H1 (cell line): ENCODE measurements around the gene SPECC1. TPM values are rescaled to one million over a fixed set of nuclear protein-coding genes. Genes with fewer than 3 reads are reported as not detected.
"Not testable (repeated sequence)": the region's sequence is repeated elsewhere in the genome, so short reads cannot be mapped to it uniquely, and the experiment has no call there.

Experiments used
- CTCF ChIA-PET: fragments of 300-600 bp; sonication (Branson Sonifier 250); formaldehyde crosslinking; loops from one replicate; lab custom pipeline; 2021; ENCODE audit not compliant: partially characterized antibody; lab: Charles Lee
- POLR2A ChIA-PET: fragments of 300-600 bp; sonication (Branson Sonifier 250); formaldehyde crosslinking; loops from one replicate; lab custom pipeline; 2021; ENCODE audit warnings: inconsistent platforms; ENCODE audit not compliant: partially characterized antibody; lab: Charles Lee
- DNase-seq, 2 experiments: peaks; one replicate each; pipeline versions ENCODE4 v3.0.0 to v3.0.0-alpha.2; 2010 to 2022; ENCODE audit warnings: low spot score in 2 of 2, low read depth in 1 of 2, mixed read lengths in 1 of 2
- FAIRE-seq: peaks from 2 replicates; lab custom pipeline; 2011; peaks lifted over from hg19 to GRCh38; lab: Jason Lieb, UNC
- H2AFZ ChIP-seq: 2 replicates; pipeline ENCODE4 v1.8.1; 2012; ENCODE audit warnings: low read length, inconsistent platforms
- H2AK5ac ChIP-seq: 2 replicates; pipeline ENCODE4 v1.6.1; 2013; ENCODE audit warnings: low read depth, low read length
- H2BK120ac ChIP-seq: replicated peaks from 2 replicates; pipeline ENCODE3; 2013; ENCODE audit warnings: low read depth, low read length, inconsistent platforms
- H2BK12ac ChIP-seq: 2 replicates; pipeline ENCODE4 v1.6.1; 2013; ENCODE audit warnings: low read depth, low read length
- H2BK15ac ChIP-seq: 2 replicates; pipeline ENCODE4 v1.6.1; 2013; ENCODE audit warnings: low read length
- H2BK20ac ChIP-seq: 2 replicates; pipeline ENCODE4 v1.6.1; 2013; ENCODE audit warnings: low read length
- H2BK5ac ChIP-seq: 2 replicates; pipeline ENCODE4 v1.6.1; 2013; ENCODE audit warnings: low read depth, low read length
- H3K14ac ChIP-seq: 2 replicates; pipeline ENCODE4 v1.6.1; 2013; ENCODE audit warnings: inconsistent platforms; ENCODE audit not compliant: insufficient read length
- H3K18ac ChIP-seq: 2 replicates; pipeline ENCODE4 v1.6.1; 2013; ENCODE audit warnings: low read length; ENCODE audit errors: extremely low read depth
- H3K23ac ChIP-seq: 2 replicates; pipeline ENCODE4 v1.6.1; 2013; ENCODE audit warnings: inconsistent platforms; ENCODE audit not compliant: insufficient read length
- H3K23me2 ChIP-seq: 2 replicates; pipeline ENCODE4 v1.6.1; 2013; ENCODE audit warnings: low read depth, low read length
- H3K27ac ChIP-seq: 2 replicates; pipeline ENCODE4 v1.6.1; 2011; ENCODE audit warnings: low read depth, low read length, inconsistent platforms
- H3K27me3 ChIP-seq, 4 experiments: replicated peaks in 1 of 4; 1 replicate in 1 of 4; 2 replicates in 3 of 4; pipeline versions ENCODE4 v1.6.1 to v1.8.1; 2011 to 2013; ENCODE audit warnings: low read length in 3 of 4, mild to moderate bottlenecking in 3 of 4, inconsistent platforms in 2 of 4, mixed read lengths in 2 of 4, moderate library complexity in 1 of 4; ENCODE audit not compliant: control insufficient read depth in 3 of 4, insufficient read depth in 3 of 4; ENCODE audit errors: extremely low read depth in 1 of 4
- H3K36me3 ChIP-seq, 4 experiments: 2 replicates each; pipeline versions ENCODE4 v1.6.1 to v1.8.1; 2011 to 2013; ENCODE audit warnings: mild to moderate bottlenecking in 4 of 4, low read length in 3 of 4, moderate library complexity in 2 of 4, control low read depth in 1 of 4, inconsistent platforms in 1 of 4; ENCODE audit not compliant: insufficient read depth in 4 of 4, control insufficient read depth in 2 of 4
- H3K4ac ChIP-seq: replicated peaks from 2 replicates; pipeline ENCODE3; 2013; ENCODE audit warnings: low read length, low read depth, mixed read lengths, inconsistent platforms; ENCODE audit not compliant: insufficient read length
- H3K4me1 ChIP-seq, 4 experiments: replicated peaks in 1 of 4; 1 replicate in 1 of 4; 2 replicates in 3 of 4; pipeline versions ENCODE4 v1.6.1 to v1.8.1; 2011 to 2013; ENCODE audit warnings: low read length in 3 of 4, inconsistent platforms in 2 of 4, mixed read lengths in 1 of 4; ENCODE audit not compliant: insufficient read depth in 4 of 4, control insufficient read depth in 3 of 4
- H3K4me2 ChIP-seq, 2 experiments: 2 replicates each; pipeline versions ENCODE4 v1.6.1 to v1.8.1; 2011 to 2013; ENCODE audit warnings: low read depth in 2 of 2, low read length in 2 of 2, control low read depth in 1 of 2, inconsistent platforms in 1 of 2, mild to moderate bottlenecking in 1 of 2; ENCODE audit not compliant: insufficient read depth in 1 of 2
- H3K4me3 ChIP-seq, 4 experiments: fragments of 200-600, 300-600 bp in 1 of 4; sonication (generic), shearing (Covaris generic), sonication (Bioruptor Twin) in 1 of 4; 2 replicates each; pipeline versions ENCODE4 v1.5.1 to v1.8.1; 2011 to 2016; ENCODE audit warnings: low read length in 4 of 4, low read depth in 3 of 4, control low read depth in 2 of 4, inconsistent platforms in 2 of 4, mild to moderate bottlenecking in 2 of 4, mixed read lengths in 1 of 4, moderate library complexity in 1 of 4; ENCODE audit not compliant: insufficient read depth in 2 of 4; ENCODE audit errors: extremely low read depth in 1 of 4
- H3K56ac ChIP-seq: replicated peaks from 2 replicates; pipeline ENCODE3; 2013; ENCODE audit warnings: low read depth, mild to moderate bottlenecking, mixed read lengths, low read length, inconsistent platforms; ENCODE audit not compliant: insufficient read length
- H3K79me1 ChIP-seq: 2 replicates; pipeline ENCODE4 v1.6.1; 2013; ENCODE audit warnings: low read depth, low read length, control low read depth
- H3K79me2 ChIP-seq, 2 experiments: 2 replicates each; pipeline versions ENCODE4 v1.6.1 to v1.8.1; 2012 to 2013; ENCODE audit warnings: low read length in 2 of 2, mild to moderate bottlenecking in 2 of 2, inconsistent platforms in 1 of 2; ENCODE audit not compliant: insufficient read depth in 2 of 2, control insufficient read depth in 1 of 2
- H3K9ac ChIP-seq, 4 experiments: replicated peaks in 1 of 4; 1 replicate in 1 of 4; 2 replicates in 3 of 4; pipeline versions ENCODE4 v1.6.1 to v1.8.1; 2011 to 2013; ENCODE audit warnings: low read depth in 3 of 4, low read length in 3 of 4, control low read depth in 2 of 4, mild to moderate bottlenecking in 2 of 4, moderate library complexity in 2 of 4, inconsistent platforms in 1 of 4; ENCODE audit errors: extremely low read depth in 1 of 4
- H3K9me3 ChIP-seq, 2 experiments: 2 replicates each; pipeline versions ENCODE4 v1.6.1 to v1.8.1; 2012 to 2013; ENCODE audit warnings: mild to moderate bottlenecking in 2 of 2, moderate library complexity in 2 of 2, control low read depth in 1 of 2, inconsistent platforms in 1 of 2, low read depth in 1 of 2, low read length in 1 of 2, mixed read lengths in 1 of 2; ENCODE audit not compliant: insufficient read depth in 2 of 2
- H4K20me1 ChIP-seq, 2 experiments: replicated peaks in 1 of 2; 2 replicates each; pipeline versions ENCODE3 to v1.8.1; 2011 to 2013; ENCODE audit warnings: inconsistent platforms in 2 of 2, low read length in 2 of 2, mild to moderate bottlenecking in 1 of 2; ENCODE audit not compliant: insufficient read depth in 2 of 2, control insufficient read depth in 1 of 2
- H4K5ac ChIP-seq: 2 replicates; pipeline ENCODE4 v1.6.1; 2013; ENCODE audit warnings: low read length, low read depth, mixed read lengths, inconsistent platforms; ENCODE audit not compliant: insufficient read length
- H4K8ac ChIP-seq: 2 replicates; pipeline ENCODE4 v1.8.0; 2013; ENCODE audit warnings: mild to moderate bottlenecking, moderate library complexity, low read length, inconsistent platforms; ENCODE audit not compliant: insufficient read depth; ENCODE audit errors: extremely low read depth
- H4K91ac ChIP-seq: replicated peaks from 2 replicates; pipeline ENCODE3; 2013; ENCODE audit warnings: low read length, mixed read lengths, inconsistent platforms; ENCODE audit not compliant: insufficient read length
- whole genome bisulfite sequencing, 2 experiments: shearing (Covaris generic) in 1 of 2; methylation state at CpG; one replicate each; pipeline versions ENCODE4 v1.1.6 to v1.1.7; 2013 to 2015; ENCODE audit warnings: low lambda C conversion rate in 2 of 2, mixed read lengths in 2 of 2, inconsistent platforms in 1 of 2, low coverage in 1 of 2, missing lambda C conversion rate in 1 of 2; ENCODE audit not compliant: insufficient replicate concordance in 2 of 2, insufficient coverage in 1 of 2, insufficient read length in 1 of 2; ENCODE audit errors: extremely low coverage in 1 of 2, missing lambda C conversion rate in 1 of 2; 5-methylcytosine and 5-hydroxymethylcytosine counted together
- polyA plus RNA-seq, 7 experiments: library from polyadenylated mRNA; depleted of rRNA in 3 of 7; stranded (reverse) in 5 of 7; unstranded in 2 of 7; fragments of >200 nt in 5 of 7; fragments of 200-250 nt in 2 of 7; gene quantifications; 1 replicate in 5 of 7; 2 replicates in 1 of 7; 4 replicates in 1 of 7; pipeline versions ENCODE4 v1.2.1 to v1.2.3, GENCODE V29; 2011 to 2013; ENCODE audit warnings: missing spikeins in 2 of 7, mixed read lengths in 2 of 7
- total RNA-seq: library from RNA; stranded (reverse); fragmentation: NEBNext Ultra II Directional; extraction: Animal tissue kit (Norgen Biotek cat#: 25700); gene quantifications from 2 replicates; pipeline ENCODE4 v1.2.1, GENCODE V29; 2021

The SPECC1 gene
- total and polyA plus RNA-seq, 2 of the 8 experiments (the other 6 are each of a cell fraction or from before 2014, with no cell fraction given) = 35.8 to 87.9 TPM

- FAIRE-seq, H2AFZ ChIP-seq, H3K27me3 ChIP-seq, H3K23ac ChIP-seq, H4K8ac ChIP-seq, H3K4me1 ChIP-seq, H3K9me3 ChIP-seq, H2BK12ac ChIP-seq, DNase-seq, H3K23me2 ChIP-seq, H3K79me2 ChIP-seq, H4K91ac ChIP-seq, H3K14ac ChIP-seq, H3K4me2 ChIP-seq, H3K79me1 ChIP-seq, H3K56ac ChIP-seq, H3K9ac ChIP-seq, H3K36me3 ChIP-seq, H4K5ac ChIP-seq, H4K20me1 ChIP-seq, H2AK5ac ChIP-seq, H3K27ac ChIP-seq, POLR2A ChIA-PET, H2BK15ac ChIP-seq, H2BK120ac ChIP-seq, H2BK20ac ChIP-seq, H3K4ac ChIP-seq, H3K18ac ChIP-seq, H2BK5ac ChIP-seq, H3K4me3 ChIP-seq: not testable (repeated sequence)
- CTCF ChIA-PET = interaction anchor here (0.6 to 2.1 kb wide), 3 partner anchors 10 to 159 kb away, joined by 3 to 8 read pairs (median 4); no protein-coding TSS in a partner anchor
- whole genome bisulfite sequencing, 2 experiments = 100% methylated on average over 3 of the region's 3 CpGs; no CpG with 5 or more reads in 1 of the 2 experiments
Observed at GRCh38 chr17:20076137-20076536, 67.0 kb downstream of the SPECC1 start.
